Activated CD8-positive, alpha-beta memory T cell treated with anti-CD3 and anti-CD28 coated beads for 4 hours (primary cell): ENCODE measurements around the gene PLA2G2E.

ENCODE experiments used
- DNase-seq, 2 donors: peaks; one replicate each; pipeline ENCODE4 v3.0.0-alpha.2; 2020; ENCODE audit warnings: low read depth in 2 of 2

The PLA2G2E gene

GRCh38 chr1:19923137-19923952 is at the start of gene PLA2G2E:
Gene PLA2G2E (minus strand): TSS chr1:19923617. CDS start chr1:19923559, 58 bp downstream.
- no peak for DNase-seq

- no peak for DNase-seq
These were observed 48.2 kb upstream of the PLA2G2E start for GRCh38 chr1:19971664-19972063.

GRCh38 chr1:19969898-19970660 is 46.7 kb upstream of the PLA2G2E start:
- DNase-seq: no peak

- no peak for DNase-seq
These were observed 44.4 kb upstream of the PLA2G2E start for GRCh38 chr1:19967808-19968207.

- no peak for DNase-seq
These were observed 41.1 kb upstream of the PLA2G2E start for GRCh38 chr1:19964542-19964941.

GRCh38 chr1:19963636-19964035 is 40.2 kb upstream of the PLA2G2E start:
- DNase-seq: no peak

- no peak for DNase-seq
These were observed 37.2 kb upstream of the PLA2G2E start for GRCh38 chr1:19960591-19960990.

GRCh38 chr1:19957779-19958178 is 34.4 kb upstream of the PLA2G2E start:
- no peak for DNase-seq

- no peak for DNase-seq
These were observed 32.2 kb upstream of the PLA2G2E start for GRCh38 chr1:19955534-19956170.

- no peak for DNase-seq
These were observed 30.6 kb upstream of the PLA2G2E start for GRCh38 chr1:19954059-19954458.

GRCh38 chr1:19949016-19949415 is 25.6 kb upstream of the PLA2G2E start:
- DNase-seq: no peak

- DNase-seq: no peak
These were observed 23.6 kb upstream of the PLA2G2E start for GRCh38 chr1:19946971-19947370.

- DNase-seq: no peak
These were observed 22.9 kb upstream of the PLA2G2E start for GRCh38 chr1:19946331-19946751.

- no peak for DNase-seq
These were observed 22.5 kb upstream of the PLA2G2E start for GRCh38 chr1:19945914-19946313.

GRCh38 chr1:19942657-19943056 is 19.2 kb upstream of the PLA2G2E start:
- no peak for DNase-seq

GRCh38 chr1:19942088-19942487 is 18.7 kb upstream of the PLA2G2E start:
- no peak for DNase-seq

- no peak for DNase-seq
These were observed 17.8 kb upstream of the PLA2G2E start for GRCh38 chr1:19941206-19941568.

- no peak for DNase-seq
These were observed 17.2 kb upstream of the PLA2G2E start for GRCh38 chr1:19940486-19941205.

- no peak for DNase-seq
These were observed 15.1 kb upstream of the PLA2G2E start for GRCh38 chr1:19938472-19938871.

GRCh38 chr1:19936061-19936750 is 12.8 kb upstream of the PLA2G2E start:
- no peak for DNase-seq

- no peak for DNase-seq
These were observed 10.9 kb upstream of the PLA2G2E start for GRCh38 chr1:19934336-19934735.
